Naive thymus-derived CD4-positive, alpha-beta T cell (primary cell): ENCODE measurements around the gene NT5DC4. TPM values are rescaled to one million over a fixed set of nuclear protein-coding genes. Genes with fewer than 3 reads are reported as not detected.

ENCODE experiments used
- ATAC-seq: fragments of 150-1000 bp; cut with Tn5 transposase; 2 replicates; pipeline ENCODE4 v1.10.0; 2021; ENCODE audit warnings: mild to moderate bottlenecking, moderate library complexity
- CTCF ChIA-PET: fragments of 350-600 bp; sonication (Branson Sonifier 250); formaldehyde crosslinking; loops from one replicate; lab custom pipeline; 2021; ENCODE audit warnings: antibody characterized with exemption; lab: Charles Lee
- POLR2A ChIA-PET: fragments of 350-600 bp; sonication (Branson Sonifier 250); formaldehyde crosslinking; loops from one replicate; lab custom pipeline; 2021; ENCODE audit warnings: antibody characterized with exemption, inconsistent platforms; lab: Charles Lee
- DNase-seq, 9 donors: peaks; one replicate each; pipeline versions ENCODE4 v3.0.0 to v3.0.0-alpha.2; 2020 to 2022; ENCODE audit warnings: mixed read lengths in 1 of 9
- H3K27ac ChIP-seq: one replicate; pipeline ENCODE4 v1.7.0; 2013; ENCODE audit warnings: mild to moderate bottlenecking, low read depth, low read length, moderate library complexity
- H3K27me3 ChIP-seq, 2 donors: one replicate each; pipeline ENCODE4 v1.7.0; 2013; ENCODE audit warnings: low read length in 2 of 2, mild to moderate bottlenecking in 2 of 2, moderate library complexity in 2 of 2; ENCODE audit not compliant: control insufficient read depth in 2 of 2, insufficient read depth in 2 of 2
- H3K36me3 ChIP-seq, 3 experiments: 1 replicate in 2 of 3; 2 replicates in 1 of 3; pipeline ENCODE4 v1.7.0; 2013; ENCODE audit warnings: low read length in 3 of 3, mild to moderate bottlenecking in 3 of 3, moderate library complexity in 1 of 3; ENCODE audit not compliant: insufficient read depth in 3 of 3, control insufficient read depth in 2 of 3
- H3K4me1 ChIP-seq, 2 donors: one replicate each; pipeline ENCODE4 v1.7.0; 2013; ENCODE audit warnings: low read length in 2 of 2, mild to moderate bottlenecking in 2 of 2, moderate library complexity in 1 of 2; ENCODE audit not compliant: control insufficient read depth in 2 of 2, insufficient read depth in 2 of 2
- H3K4me3 ChIP-seq: 2 replicates; pipeline ENCODE4 v1.7.0; 2013; ENCODE audit warnings: mild to moderate bottlenecking, low read length
- H3K9me3 ChIP-seq, 3 experiments: 1 replicate in 2 of 3; 2 replicates in 1 of 3; pipeline ENCODE4 v1.7.0; 2013; ENCODE audit warnings: low read length in 3 of 3; ENCODE audit not compliant: control insufficient read depth in 2 of 3
- H3K27ac Mint-ChIP-seq, 9 donors: one replicate each; pipeline ENCODE4 v1.8.0; 2020 to 2022; ENCODE audit warnings: mixed read lengths in 9 of 9, mild to moderate bottlenecking in 8 of 9, moderate library complexity in 5 of 9, inconsistent platforms in 2 of 9
- H3K27me3 Mint-ChIP-seq, 5 donors: one replicate each; pipeline ENCODE4 v1.8.0; 2021 to 2022; ENCODE audit warnings: mixed read lengths in 5 of 5, mild to moderate bottlenecking in 1 of 5
- H3K36me3 Mint-ChIP-seq, 5 donors: one replicate each; pipeline ENCODE4 v1.8.0; 2020 to 2022; ENCODE audit warnings: mixed read lengths in 5 of 5, mild to moderate bottlenecking in 3 of 5, inconsistent platforms in 1 of 5
- H3K4me1 Mint-ChIP-seq, 7 donors: one replicate each; pipeline ENCODE4 v1.8.0; 2020 to 2022; ENCODE audit warnings: mixed read lengths in 7 of 7, mild to moderate bottlenecking in 3 of 7, inconsistent platforms in 1 of 7
- H3K4me3 Mint-ChIP-seq, 10 donors: one replicate each; pipeline ENCODE4 v1.8.0; 2020 to 2022; ENCODE audit warnings: mild to moderate bottlenecking in 10 of 10, mixed read lengths in 10 of 10, moderate library complexity in 6 of 10, inconsistent platforms in 2 of 10
- H3K9me3 Mint-ChIP-seq, 11 donors: one replicate each; pipeline ENCODE4 v1.8.0; 2020 to 2022; ENCODE audit warnings: mixed read lengths in 11 of 11, mild to moderate bottlenecking in 4 of 11, inconsistent platforms in 1 of 11, moderate library complexity in 1 of 11
- intact Hi-C, 2 donors: fragments of 100-400 bp; cut with micrococcal nuclease; formaldehyde crosslinking; loops; one replicate each; pipeline ENCODE4 v1.15.1; 2023
- polyA plus RNA-seq, 2 donors: library from polyadenylated mRNA; unstranded; fragments of 300-500 nt; fragmentation: Illumina TruSeq; gene quantifications; one replicate each; pipeline ENCODE4 v1.2.3, GENCODE V29; 2021
- total RNA-seq, 6 experiments: library from RNA in 5 of 6; stranded (reverse) in 5 of 6; gene quantifications; 1 replicate in 5 of 6; 2 replicates in 1 of 6; pipeline ENCODE4 v1.2.3 and lab custom pipeline; 2021 to 2026

Gene NT5DC4
- total and polyA plus RNA-seq, 7 experiments from 2014 or later: 0.56 TPM; not detected in 6

DNA sequence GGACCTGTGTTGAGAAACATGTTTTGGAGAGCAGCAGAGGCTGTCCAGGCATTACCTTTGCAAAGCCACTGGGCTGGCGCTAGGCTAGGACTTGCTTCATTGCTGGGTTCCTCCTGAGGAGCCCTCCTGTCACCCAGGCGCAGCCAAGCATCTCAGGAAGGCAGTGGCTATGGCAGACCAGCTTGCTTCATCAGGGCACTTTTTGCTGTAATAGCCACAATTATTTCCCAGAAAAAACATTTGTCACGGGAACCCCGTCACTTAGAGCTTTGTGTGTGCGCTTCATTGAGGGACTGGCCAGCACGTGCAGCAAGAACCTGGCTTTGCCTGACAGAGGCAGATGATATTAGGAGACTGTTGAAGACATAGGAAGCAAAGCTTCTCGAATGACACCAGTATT is 38.7 kb upstream of the NT5DC4 start:
- DNase-seq (no peak), ATAC-seq (peak; percentile 40)
- no peaks in the 10 kb centered on the region for H3K36me3 Mint-ChIP-seq
- no peaks in the 10 kb centered on the region for H3K9me3 ChIP-seq
- peaks cover 0 to 37% (median 4%) of the 10 kb centered on the region in 7 donors for H3K4me1 Mint-ChIP-seq
- H3K27ac ChIP-seq: no peak overlapping the region
- CTCF ChIA-PET: interaction anchor here (1.1 kb wide), 1 partner anchor 9 kb away, joined by 3 read pairs; no protein-coding TSS in a partner anchor
- peaks cover 0 to 8% (median 0%) of the 10 kb centered on the region in 5 donors for H3K27me3 Mint-ChIP-seq
- no peak overlapping the region for H3K4me3 ChIP-seq
- H3K4me1 ChIP-seq: peaks cover 0 to 7% of the 10 kb centered on the region in 2 donors
- no peak overlapping the region for H3K27ac Mint-ChIP-seq
- H3K27me3 ChIP-seq: no peaks in the 10 kb centered on the region
- no peaks in the 10 kb centered on the region for H3K36me3 ChIP-seq
- no peak overlapping the region for H3K4me3 Mint-ChIP-seq
- POLR2A ChIA-PET: interaction anchor here (0.7 to 1.0 kb wide), 2 partner anchors 23 to 52 kb away, joined by 3 to 4 read pairs; no protein-coding TSS in a partner anchor
- H3K9me3 Mint-ChIP-seq: no peaks in the 10 kb centered on the region
- intact Hi-C loops: no loop called here

DNA sequence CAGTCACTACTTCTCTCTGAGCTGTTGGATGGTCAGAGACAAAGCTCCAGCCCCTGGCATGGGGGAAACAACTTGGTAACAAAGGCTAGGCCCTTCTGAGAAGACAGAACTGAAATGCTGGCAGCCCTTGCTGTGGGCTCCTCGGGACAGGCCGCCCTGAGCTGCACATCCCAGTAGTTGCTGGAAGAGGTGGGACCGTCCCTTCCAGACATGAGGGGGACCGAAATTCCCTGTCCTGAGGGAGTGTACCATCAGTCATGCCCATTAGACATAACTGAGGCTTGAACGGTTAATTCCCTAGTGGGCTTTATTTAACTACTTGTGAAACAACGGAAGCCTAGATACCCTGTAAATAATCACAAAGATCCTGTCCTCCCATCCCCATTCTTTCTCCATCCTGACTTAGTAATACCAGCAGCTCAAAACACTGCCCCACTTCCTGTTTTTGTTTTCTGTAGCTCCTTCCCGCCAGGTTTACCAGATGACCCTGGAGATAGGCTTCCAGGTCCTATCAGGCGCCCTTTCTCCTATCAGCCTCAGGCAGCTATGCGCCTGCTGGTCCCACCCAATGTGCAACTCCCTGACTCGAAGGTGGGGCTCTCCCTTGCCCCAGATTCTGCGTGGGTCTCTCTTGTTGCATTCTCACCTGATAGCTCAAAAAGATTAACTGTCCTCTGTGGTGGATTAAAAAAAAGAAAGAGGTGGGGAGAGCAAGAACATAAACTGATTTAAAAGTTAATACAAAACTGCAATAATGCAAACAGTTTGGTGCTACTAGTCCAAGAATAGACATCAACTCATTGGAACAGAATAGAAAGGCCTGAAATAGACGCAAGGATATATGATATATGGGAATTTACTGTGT is 37.0 kb upstream of the NT5DC4 start:
- no peak for DNase-seq
- peaks cover 0 to 37% (median 4%) of the 10 kb centered on the region in 7 donors for H3K4me1 Mint-ChIP-seq
- intact Hi-C loops: no loop called here
- CTCF ChIA-PET: interaction anchor here (0.9 to 1.2 kb wide), 2 partner anchors 56 to 58 kb away, joined by 5 read pairs; no protein-coding TSS in a partner anchor
- no peaks in the 10 kb centered on the region for H3K36me3 ChIP-seq
- peaks cover 0 to 4% (median 0%) of the 10 kb centered on the region in 5 donors for H3K27me3 Mint-ChIP-seq
- H3K4me3 Mint-ChIP-seq: no peak overlapping the region
- H3K27ac ChIP-seq: no peak overlapping the region
- no peak overlapping the region for H3K27ac Mint-ChIP-seq
- no peaks in the 10 kb centered on the region for H3K9me3 ChIP-seq
- H3K27me3 ChIP-seq: no peaks in the 10 kb centered on the region
- no peak for ATAC-seq
- peaks cover 0 to 7% of the 10 kb centered on the region in 2 donors for H3K4me1 ChIP-seq
- POLR2A ChIA-PET: interaction anchor here (0.6 to 0.7 kb wide), 3 partner anchors 33 to 170 kb away, joined by 3 to 4 read pairs (median 3); no protein-coding TSS in a partner anchor
- no peak overlapping the region for H3K4me3 ChIP-seq
- no peaks in the 10 kb centered on the region for H3K36me3 Mint-ChIP-seq
- no peaks in the 10 kb centered on the region for H3K9me3 Mint-ChIP-seq

DNA sequence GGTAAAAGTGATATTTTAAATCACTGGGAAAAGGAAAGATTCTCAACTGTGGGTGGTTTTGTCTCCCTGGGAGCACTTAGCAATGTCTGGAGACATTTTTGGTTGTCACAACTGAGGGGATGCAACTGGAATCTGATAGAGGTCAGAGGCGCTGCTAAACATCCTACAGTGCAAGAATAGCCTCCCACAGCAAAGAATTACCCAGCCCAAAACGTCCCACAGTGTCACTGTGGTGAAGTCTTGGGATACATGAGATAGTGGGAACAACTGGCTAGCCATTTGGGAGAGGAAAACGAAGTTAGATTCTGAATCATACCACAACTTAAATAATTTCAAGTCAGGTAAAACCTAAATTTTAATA is 36.4 kb upstream of the NT5DC4 start:
- Mint-ChIP-seq H3K9me3 (no peaks in the 10 kb centered on the region), H3K27ac (no peak overlapping the region), H3K4me3 (no peak overlapping the region), H3K36me3 (no peaks in the 10 kb centered on the region), H3K4me1 (peaks cover 0 to 40% (median 4%) of the 10 kb centered on the region in 7 donors), H3K27me3 (peaks cover 0 to 2% (median 0%) of the 10 kb centered on the region in 5 donors)
- Histone ChIP-seq H3K27me3 (no peaks in the 10 kb centered on the region), H3K36me3 (no peaks in the 10 kb centered on the region), H3K4me3 (no peak overlapping the region), H3K27ac (no peak overlapping the region), H3K9me3 (no peaks in the 10 kb centered on the region), H3K4me1 (peaks cover 0 to 7% of the 10 kb centered on the region in 2 donors)
- POLR2A ChIA-PET: interaction anchor here (0.7 kb wide), 1 partner anchor 57 kb away, joined by 3 read pairs; no protein-coding TSS in a partner anchor
- DNase-seq (no peak), ATAC-seq (no peak)
- intact Hi-C loops: no loop called here
- CTCF ChIA-PET: interaction anchor here (0.6 kb wide), 1 partner anchor 12 kb away, joined by 3 read pairs; no protein-coding TSS in a partner anchor

DNA sequence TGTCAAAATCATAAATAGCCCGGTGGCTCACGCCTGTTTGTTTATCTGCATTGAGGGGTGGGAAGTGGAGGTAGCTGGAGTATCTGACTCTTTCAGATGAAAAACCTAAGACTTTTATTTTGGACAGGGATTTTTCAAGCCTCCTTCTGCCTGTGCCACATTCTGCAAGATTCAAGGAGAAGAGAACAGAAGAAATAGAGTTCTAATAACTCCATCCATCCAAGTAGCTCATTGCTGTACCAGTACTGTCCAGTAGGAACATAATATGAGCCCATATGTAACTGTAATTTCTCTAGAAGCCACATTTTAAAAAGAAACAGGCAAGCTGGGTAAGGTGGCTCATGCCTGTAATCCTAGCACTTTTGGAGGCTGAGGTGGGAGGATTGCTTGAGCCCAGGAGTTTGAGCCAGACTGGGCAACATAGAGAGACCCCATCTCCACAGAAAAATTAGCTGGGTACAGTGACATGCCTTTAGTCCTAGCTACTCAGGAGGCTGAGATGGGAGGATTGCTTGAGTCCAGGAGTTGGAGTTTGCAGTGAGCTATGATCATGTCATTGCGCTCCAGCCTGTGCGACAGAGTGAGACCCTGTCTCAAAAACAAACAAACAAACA is 35.4 kb upstream of the NT5DC4 start:
- POLR2A ChIA-PET: interaction anchor here (0.9 to 1.1 kb wide), 2 partner anchors 25 to 58 kb away, joined by 3 read pairs; no protein-coding TSS in a partner anchor

DNA sequence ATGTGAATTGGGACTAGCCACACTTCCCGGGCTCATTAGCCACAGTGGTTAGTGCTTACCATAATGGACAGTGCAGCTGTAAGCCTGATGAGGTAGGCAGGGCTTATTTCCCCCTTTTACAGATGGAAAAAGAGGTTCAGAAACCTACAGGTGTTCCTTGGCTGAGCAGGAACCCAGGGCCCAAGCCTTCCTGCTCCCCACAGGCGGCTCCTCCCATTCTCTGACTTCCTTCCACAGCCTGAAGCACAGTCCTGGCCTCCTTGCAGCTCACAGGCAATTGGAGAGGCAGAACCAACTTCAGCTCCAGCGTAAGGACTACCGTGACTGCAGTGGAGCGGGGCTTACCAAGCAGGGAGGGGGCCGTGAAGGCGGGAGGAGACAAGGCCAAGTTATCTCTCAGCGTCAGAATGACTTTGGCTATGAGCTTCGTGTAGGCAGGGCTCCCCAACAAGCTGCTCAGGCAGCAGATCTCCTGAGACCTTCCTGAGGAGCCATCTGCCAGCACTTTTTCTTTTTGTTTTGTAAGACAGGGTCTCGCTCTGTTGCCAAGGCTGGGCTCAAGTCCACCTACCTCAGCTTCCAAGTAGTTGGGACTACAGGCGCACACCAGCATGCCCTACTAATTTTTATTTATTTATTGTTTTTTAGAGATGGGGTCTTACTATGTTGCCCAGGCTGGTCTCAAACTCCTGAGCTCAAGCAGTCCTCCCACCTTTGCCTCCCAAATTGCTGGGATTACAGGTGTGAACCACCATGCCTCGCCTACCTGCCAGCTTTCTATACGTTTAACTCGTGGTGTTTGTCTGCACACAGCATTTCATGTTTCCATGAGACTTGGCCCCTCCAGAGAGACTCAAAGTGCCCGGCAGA is 34.2 kb upstream of the NT5DC4 start:
- Histone ChIP-seq H3K9me3 (no peaks in the 10 kb centered on the region), H3K27me3 (no peaks in the 10 kb centered on the region), H3K4me3 (no peak overlapping the region), H3K36me3 (no peaks in the 10 kb centered on the region), H3K27ac (no peak overlapping the region), H3K4me1 (peaks cover 0 to 7% of the 10 kb centered on the region in 2 donors)
- no peak for ATAC-seq
- no peaks in the 10 kb centered on the region for H3K36me3 Mint-ChIP-seq
- peak overlapping the region in 3 of 9 donors; percentile 6 to 38 (median 25) for H3K27ac Mint-ChIP-seq
- CTCF ChIA-PET: interaction anchor here (2.1 to 8.9 kb wide), 2 partner anchors 58 to 86 kb away, joined by 6 to 183 read pairs; no protein-coding TSS in a partner anchor
- intact Hi-C loops: no loop called here
- POLR2A ChIA-PET: no interaction called here
- H3K4me1 Mint-ChIP-seq: peaks cover 0 to 46% (median 9%) of the 10 kb centered on the region in 7 donors
- DNase-seq: no peak
- no peaks in the 10 kb centered on the region for H3K27me3 Mint-ChIP-seq
- no peaks in the 10 kb centered on the region for H3K9me3 Mint-ChIP-seq
- no peak overlapping the region for H3K4me3 Mint-ChIP-seq

More for the DNA sequence above, 35.4 kb upstream of the NT5DC4 start:
- Histone ChIP-seq H3K27me3 (no peaks in the 10 kb centered on the region), H3K4me3 (no peak overlapping the region), H3K27ac (no peak overlapping the region), H3K4me1 (peaks cover 0 to 7% of the 10 kb centered on the region in 2 donors), H3K9me3 (no peaks in the 10 kb centered on the region), H3K36me3 (no peaks in the 10 kb centered on the region)
- CTCF ChIA-PET: interaction anchor here (2.1 to 8.9 kb wide), 2 partner anchors 57 to 85 kb away, joined by 6 to 183 read pairs; no protein-coding TSS in a partner anchor
- H3K4me3 Mint-ChIP-seq: no peak overlapping the region
- DNase-seq (no peak), ATAC-seq (no peak)
- intact Hi-C loops: no loop called here
- H3K27ac Mint-ChIP-seq: no peak overlapping the region
- no peaks in the 10 kb centered on the region for H3K36me3 Mint-ChIP-seq
- H3K9me3 Mint-ChIP-seq: no peaks in the 10 kb centered on the region
- peaks cover 0 to 41% (median 4%) of the 10 kb centered on the region in 7 donors for H3K4me1 Mint-ChIP-seq
- H3K27me3 Mint-ChIP-seq: no peaks in the 10 kb centered on the region

DNA sequence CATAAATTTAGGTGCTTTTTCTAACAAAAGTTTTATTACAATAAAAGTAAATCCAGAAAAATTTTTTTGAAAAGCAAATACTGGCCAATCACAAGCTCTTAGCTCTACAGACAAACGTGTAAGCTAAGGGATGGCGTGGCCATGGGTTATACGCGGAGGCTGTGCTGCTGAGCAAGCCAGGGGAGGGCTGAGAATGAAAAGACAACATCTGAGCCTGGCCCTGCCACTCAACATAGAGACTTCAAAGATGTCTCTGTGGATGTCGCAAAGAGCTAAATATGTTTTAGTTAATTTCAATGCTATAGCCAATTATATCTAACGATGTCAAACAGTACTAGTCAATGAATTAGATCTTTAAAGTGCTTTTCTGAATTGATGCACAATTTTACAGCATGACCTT is 33.3 kb upstream of the NT5DC4 start:
- H3K27ac ChIP-seq: no peak overlapping the region
- ChIA-PET POLR2A (interaction anchor here (4.6 kb wide), 1 partner anchor 61 kb away, joined by 26 read pairs; no protein-coding TSS in a partner anchor), CTCF (interaction anchor here (1.0 to 8.9 kb wide), 3 partner anchors 21 to 87 kb away, joined by 4 to 183 read pairs (median 6); no protein-coding TSS in a partner anchor)
- Mint-ChIP-seq H3K27ac (no peak overlapping the region), H3K4me3 (no peak overlapping the region), H3K36me3 (no peaks in the 10 kb centered on the region), H3K27me3 (no peaks in the 10 kb centered on the region), H3K4me1 (peaks cover 0 to 55% (median 17%) of the 10 kb centered on the region in 7 donors), H3K9me3 (no peaks in the 10 kb centered on the region)
- H3K4me1 ChIP-seq: peaks cover 3 to 17% of the 10 kb centered on the region in 2 donors
- DNase-seq: no peak
- intact Hi-C loops: no loop called here
- H3K4me3 ChIP-seq: no peak overlapping the region
- H3K27me3 ChIP-seq: no peaks in the 10 kb centered on the region
- H3K9me3 ChIP-seq: no peaks in the 10 kb centered on the region
- ATAC-seq: no peak
- no peaks in the 10 kb centered on the region for H3K36me3 ChIP-seq
